H1 (cell line): ENCODE data around the gene C9orf43.

Experiments
- EP300 ChIP-seq, 2 experiments: IDR thresholded peaks; 1 replicate in 1 of 2; 2 replicates in 1 of 2; pipeline ENCODE4 v1.6.1; 2011 to 2012; ENCODE audit warnings: low read depth in 2 of 2, low read length in 2 of 2, mild to moderate bottlenecking in 2 of 2, borderline replicate concordance in 1 of 2, inconsistent platforms in 1 of 2, moderate library complexity in 1 of 2
- EZH2 ChIP-seq: fragments of 200-600 bp; sonication (generic); IDR thresholded peaks from 2 replicates; pipeline ENCODE4 v1.7.1; 2012; ENCODE audit warnings: low read depth, mild to moderate bottlenecking, moderate library complexity, low read length, inconsistent platforms; ENCODE audit not compliant: severe bottlenecking
- RFX5 ChIP-seq: IDR thresholded peaks from 2 replicates; pipeline ENCODE4 v1.6.1; 2011; ENCODE audit warnings: low read depth, low read length, improper control_type of control experiment, borderline replicate concordance
- SP2 ChIP-seq: IDR thresholded peaks from 2 replicates; pipeline ENCODE4 v1.6.1; 2012; ENCODE audit warnings: mild to moderate bottlenecking, low read length, inconsistent platforms
- TF ChIP-seq, protein P1 (sequence below), 3 experiments: IDR thresholded peaks; 1 replicate in 2 of 3; 2 replicates in 1 of 3; pipeline versions ENCODE4 v1.5.1 to v1.6.1; 2011; ENCODE audit warnings: low read length in 3 of 3, mild to moderate bottlenecking in 3 of 3, inconsistent platforms in 2 of 3, low read depth in 1 of 3, moderate library complexity in 1 of 3; ENCODE audit not compliant: insufficient read depth in 1 of 3; ENCODE audit errors: control extremely low read depth in 1 of 3

DNA sequence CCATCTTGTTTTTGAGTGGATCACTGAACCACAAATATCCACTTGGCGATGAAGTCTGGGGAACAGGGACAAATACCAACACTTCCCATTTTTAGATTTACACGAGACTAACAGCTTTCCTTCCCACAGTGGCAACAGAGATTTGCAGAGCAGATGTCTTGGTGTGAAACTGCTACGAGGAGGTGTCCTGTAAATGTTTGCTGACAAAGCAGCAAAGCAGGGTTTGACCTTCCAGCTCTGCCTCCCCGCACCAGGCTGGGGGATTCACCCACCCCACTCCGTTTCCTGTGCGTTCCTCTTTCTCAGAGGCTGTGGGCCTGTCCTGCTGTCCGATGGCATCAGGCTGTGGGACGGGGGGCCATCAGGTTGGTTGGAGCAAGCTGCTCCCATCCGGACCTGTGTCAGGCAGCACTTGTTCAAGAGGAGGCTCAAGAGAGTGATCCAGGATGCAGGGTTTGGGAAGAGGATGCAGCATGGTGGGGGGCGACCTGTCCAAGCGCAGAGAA lies 52.3 kb downstream of the C9orf43 start:
- TF ChIP-seq SP2: no peak
- TF ChIP-seq EP300 (IDR thresholded peaks at IDR 0.05; ENCODE audit: borderline replicate concordance in 1 of 2, low read depth in 2 of 2, low read length in 2 of 2): no peak
- TF ChIP-seq, protein P1, sequence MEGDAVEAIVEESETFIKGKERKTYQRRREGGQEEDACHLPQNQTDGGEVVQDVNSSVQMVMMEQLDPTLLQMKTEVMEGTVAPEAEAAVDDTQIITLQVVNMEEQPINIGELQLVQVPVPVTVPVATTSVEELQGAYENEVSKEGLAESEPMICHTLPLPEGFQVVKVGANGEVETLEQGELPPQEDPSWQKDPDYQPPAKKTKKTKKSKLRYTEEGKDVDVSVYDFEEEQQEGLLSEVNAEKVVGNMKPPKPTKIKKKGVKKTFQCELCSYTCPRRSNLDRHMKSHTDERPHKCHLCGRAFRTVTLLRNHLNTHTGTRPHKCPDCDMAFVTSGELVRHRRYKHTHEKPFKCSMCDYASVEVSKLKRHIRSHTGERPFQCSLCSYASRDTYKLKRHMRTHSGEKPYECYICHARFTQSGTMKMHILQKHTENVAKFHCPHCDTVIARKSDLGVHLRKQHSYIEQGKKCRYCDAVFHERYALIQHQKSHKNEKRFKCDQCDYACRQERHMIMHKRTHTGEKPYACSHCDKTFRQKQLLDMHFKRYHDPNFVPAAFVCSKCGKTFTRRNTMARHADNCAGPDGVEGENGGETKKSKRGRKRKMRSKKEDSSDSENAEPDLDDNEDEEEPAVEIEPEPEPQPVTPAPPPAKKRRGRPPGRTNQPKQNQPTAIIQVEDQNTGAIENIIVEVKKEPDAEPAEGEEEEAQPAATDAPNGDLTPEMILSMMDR (IDR thresholded peaks at IDR 0.05; ENCODE audit: control extremely low read depth in 1 of 3, insufficient read depth in 1 of 3, low read depth in 1 of 3, low read length in 3 of 3): no peak
- TF ChIP-seq RFX5: no peak
- no peak for TF ChIP-seq EZH2
